Measurements from ENCODE around the gene MTR.
"Not testable (repeated sequence)": the region's sequence is repeated elsewhere in the genome, so short reads cannot be mapped to it uniquely, and the experiment has no call there.

MTR gene

DNA sequence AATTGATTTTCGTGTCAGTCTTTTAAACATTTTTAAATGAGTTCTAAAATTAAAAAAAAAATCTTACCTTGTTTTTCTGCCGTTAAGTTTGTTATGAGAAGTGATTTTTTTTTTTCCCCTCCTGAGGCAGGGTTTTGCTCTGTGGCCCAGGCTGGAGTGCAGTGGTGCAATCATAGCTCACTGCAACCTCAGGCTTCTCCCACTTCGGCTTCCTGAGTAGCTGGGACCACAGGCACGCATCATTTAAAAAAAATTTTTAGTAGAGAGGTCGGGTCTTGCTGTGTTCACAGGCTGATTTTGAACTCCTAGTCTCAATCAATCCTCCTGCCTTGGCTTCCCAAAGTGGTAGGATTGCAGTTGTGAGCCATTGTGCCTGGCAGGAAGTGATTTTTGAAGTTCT is 41.1 kb downstream of the MTR start:
- DNase-seq, result no peak

DNA sequence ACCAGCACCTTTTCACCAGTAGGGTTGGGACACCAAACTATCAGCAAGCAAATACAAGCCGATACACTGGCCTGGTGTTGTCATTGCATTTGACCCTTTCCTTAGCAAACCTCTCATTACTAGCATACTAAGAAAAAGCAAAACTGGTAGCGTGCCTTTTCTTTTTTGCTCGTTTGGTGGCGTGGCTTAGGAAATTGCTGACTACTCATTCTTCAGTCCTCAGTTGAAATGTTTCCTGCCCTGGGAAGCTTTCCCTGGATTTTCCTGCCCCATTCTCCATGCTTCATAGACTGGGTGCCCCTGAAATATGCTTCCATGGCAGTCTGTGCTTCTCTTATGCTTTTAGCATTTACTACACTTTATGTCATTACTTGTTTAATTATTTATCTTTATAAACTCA is 42.0 kb downstream of the MTR start:
- no peak for DNase-seq

- no peak for DNase-seq
These were observed 42.8 kb downstream of the MTR start for GRCh38 chr1:236837897-236838296.

- no peak for DNase-seq
These were observed 46.2 kb downstream of the MTR start for GRCh38 chr1:236841341-236841740.

GRCh38 chr1:236844499-236845271 is 49.6 kb downstream of the MTR start:
- DNase-seq, result peak; percentile 28

DNA sequence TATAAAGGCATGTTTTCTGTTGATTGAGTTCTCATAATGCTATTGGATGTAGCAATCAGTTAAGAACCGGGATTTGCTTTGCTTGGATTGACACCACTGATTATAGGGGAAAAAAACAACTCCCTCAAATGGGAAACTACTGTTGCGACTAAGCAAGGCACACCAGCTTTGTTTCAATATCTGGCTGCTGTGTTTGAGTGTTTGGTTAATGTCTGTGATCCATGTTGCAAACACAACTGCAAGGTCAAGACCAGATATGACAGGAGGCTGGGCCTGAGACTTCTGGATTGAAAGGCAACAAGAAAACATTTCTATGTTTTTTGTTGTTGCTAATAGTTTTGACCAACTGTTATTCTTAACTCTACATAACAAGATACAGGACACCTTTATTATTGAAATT is 50.7 kb downstream of the MTR start:
- no peak for DNase-seq

DNA sequence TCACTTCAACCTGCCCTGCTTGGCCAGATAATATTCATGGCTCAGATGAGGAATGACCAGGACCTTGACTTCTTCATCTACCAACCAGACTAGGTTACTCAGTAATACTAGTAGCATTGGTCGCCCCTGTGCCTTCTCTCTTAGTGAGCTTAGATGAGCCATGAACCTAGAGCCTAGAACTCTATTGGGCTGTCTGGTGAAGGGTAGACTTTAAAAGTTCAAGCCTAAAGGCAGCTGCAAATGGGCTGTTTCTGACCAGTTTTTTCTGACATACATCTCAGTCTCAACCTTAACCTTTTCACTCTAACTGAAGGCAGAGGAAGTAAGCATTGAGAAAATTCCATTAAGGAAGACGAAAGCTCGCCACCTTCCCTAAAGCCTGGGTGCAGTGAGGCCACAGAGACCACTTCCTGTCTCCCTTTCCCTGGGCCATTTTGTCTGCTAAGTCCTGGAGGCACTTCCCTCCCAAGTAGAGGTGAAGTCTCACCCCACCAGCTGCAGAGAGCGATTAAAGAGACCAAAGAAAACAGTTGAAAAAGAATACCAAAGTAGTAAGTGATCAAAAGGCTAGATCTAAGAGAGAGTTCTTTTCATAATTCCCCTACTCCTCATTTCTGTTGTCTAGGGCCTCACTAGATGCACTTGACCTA is 53.3 kb downstream of the MTR start:
- DNase-seq, result no peak

GRCh38 chr1:236850077-236850979 is 55.2 kb downstream of the MTR start:
- DNase-seq, result peak; percentile 58

DNA sequence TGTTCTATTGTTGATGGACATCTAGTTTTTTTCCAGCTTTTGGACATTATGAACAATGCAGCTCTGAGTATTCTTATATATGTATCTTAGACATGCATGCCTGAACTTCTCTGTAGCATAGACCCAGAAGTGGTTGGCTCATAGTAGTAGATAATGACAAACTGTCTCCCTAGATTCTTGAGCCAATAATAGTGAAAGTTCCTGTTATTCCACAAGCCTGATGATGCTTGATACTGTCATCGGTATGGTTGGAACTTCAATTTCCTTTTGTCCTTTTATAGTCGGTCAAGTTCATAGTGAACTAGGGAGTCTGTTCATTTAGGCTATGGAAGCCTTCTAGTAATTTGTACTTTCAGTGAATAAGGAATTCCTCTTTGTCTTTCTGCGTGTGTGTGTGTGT is 56.8 kb downstream of the MTR start:
- DNase-seq, result no peak

DNA sequence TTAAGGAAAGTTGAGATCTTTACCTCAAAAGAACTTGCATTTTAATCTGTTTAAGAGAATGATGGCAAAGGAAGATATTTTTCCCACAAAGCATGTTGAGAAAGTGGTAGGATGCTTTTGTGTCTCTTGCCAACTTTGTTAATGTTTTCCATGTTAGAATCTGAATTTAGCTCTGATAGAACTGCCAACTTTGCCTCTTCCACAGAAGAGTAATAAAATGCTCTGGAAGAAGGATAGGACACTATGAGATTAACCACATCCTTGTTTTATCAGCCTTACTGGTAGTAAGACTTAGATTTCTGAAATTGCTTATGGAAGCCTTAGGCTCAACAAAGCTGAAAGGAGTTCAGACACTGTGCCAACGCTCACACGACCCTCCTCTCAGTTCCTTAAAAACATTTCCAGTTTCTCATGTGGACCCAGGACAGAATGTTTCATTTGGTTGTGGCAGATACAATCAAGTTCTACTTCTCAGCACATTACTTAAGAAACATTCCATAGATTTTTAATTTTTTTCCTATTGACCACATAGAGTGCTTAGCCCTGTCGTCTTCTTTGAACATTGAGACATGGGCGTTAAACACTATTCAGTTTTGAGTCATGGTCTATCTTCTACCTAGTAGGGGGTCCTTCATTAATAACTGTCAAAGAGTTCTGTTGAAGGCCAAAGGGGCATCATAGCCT is 59.0 kb downstream of the MTR start:
- DNase-seq, result peak; percentile 67

DNA sequence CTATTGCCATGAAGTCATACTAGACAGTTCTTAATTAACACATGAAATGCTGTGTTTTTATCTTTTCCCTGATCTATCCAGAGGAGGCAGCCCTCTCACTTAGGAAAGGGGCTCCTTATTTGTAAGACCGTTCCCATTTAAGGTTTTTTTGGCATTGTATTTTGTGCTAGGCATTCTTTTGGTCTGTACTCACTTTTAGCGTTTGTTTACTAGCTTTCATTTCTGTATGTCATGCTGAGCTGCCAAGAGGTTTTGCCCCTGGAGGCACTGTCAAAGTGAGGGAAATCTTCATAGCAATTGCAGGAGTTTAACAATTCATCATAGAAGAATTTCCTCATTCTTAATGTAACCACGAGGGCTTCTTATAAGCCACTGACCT is 59.5 kb downstream of the MTR start:
- DNase-seq, result peak; percentile 72

GRCh38 chr1:236856649-236857048 is 61.6 kb downstream of the MTR start:
- DNase-seq, result not testable (repeated sequence)

GRCh38 chr1:236858165-236858564 is 63.1 kb downstream of the MTR start:
- DNase-seq, result no peak

- no peak for DNase-seq
These were observed 65.0 kb downstream of the MTR start for GRCh38 chr1:236860101-236860500.

- no peak for DNase-seq
These were observed 65.6 kb downstream of the MTR start for GRCh38 chr1:236860674-236861073.

GRCh38 chr1:236861560-236862218 is 66.6 kb downstream of the MTR start:
- peak; percentile 57 for DNase-seq

- DNase-seq, result no peak
These were observed 67.1 kb downstream of the MTR start for GRCh38 chr1:236862219-236862591.

- DNase-seq, result no peak
These were observed 67.6 kb downstream of the MTR start for GRCh38 chr1:236862615-236863211.

GRCh38 chr1:236864211-236864610 is 69.1 kb downstream of the MTR start:
- no peak for DNase-seq

GRCh38 chr1:236864996-236865817 is 70.1 kb downstream of the MTR start:
- no peak for DNase-seq

- no peak for DNase-seq
These were observed 70.7 kb downstream of the MTR start for GRCh38 chr1:236865818-236866155.

Data from fibroblast of skin of right quadriceps (primary cell).